ENCODE measurements around the gene MCF2L.

DNA sequence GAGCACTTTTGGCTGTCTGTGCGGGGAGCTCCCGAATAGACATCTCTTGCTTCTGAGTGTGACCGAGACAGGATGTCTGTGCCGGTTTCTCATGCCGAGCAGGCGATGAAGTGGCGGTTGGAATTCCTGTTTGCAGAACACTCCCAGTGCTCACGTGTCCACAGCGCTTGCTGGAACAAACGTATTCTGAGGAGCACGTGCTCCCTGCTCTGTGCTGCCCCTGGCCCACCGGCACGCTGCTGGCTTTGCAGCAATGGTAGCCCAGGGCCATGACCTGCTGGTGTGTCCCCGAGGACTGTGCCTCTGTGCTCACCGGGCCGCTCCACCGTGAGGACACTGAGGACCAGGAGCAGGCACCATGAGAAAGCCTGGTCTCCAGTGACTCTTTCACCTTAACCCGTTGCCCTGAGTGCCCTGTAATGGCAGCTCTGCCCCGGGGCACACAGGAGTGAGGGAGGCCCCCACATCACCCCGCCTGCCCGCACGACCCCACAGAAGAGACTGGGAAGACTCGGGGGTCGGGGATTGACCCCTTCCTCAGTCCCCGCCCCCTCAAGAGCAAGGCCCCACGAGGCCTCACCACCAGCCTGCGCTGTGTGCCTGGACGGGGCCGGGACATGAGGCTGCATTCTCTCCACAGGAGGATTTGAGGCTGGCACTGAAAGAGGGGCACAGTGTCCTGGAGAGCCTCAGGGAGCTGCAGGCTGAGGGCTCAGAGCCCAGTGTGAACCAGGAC, 96.6 kb downstream of the MCF2L start:
- TF ChIP-seq POLR2AphosphoS5 (IDR thresholded peaks at IDR 0.05; ENCODE audit: low read depth, low read length) (no peak), POLR2A (IDR thresholded peaks at IDR 0.05; ENCODE audit: low read depth, low read length) (no peak), TAF1 (IDR thresholded peaks at IDR 0.05; ENCODE audit: borderline replicate concordance, low read depth, low read length) (no peak)
